HG03097 (cell line): Measurements from ENCODE around the gene SGO2.
A peak's percentile ranks its signal among the peaks of the same experiment; 100 is the strongest.

Experiments used
- ATAC-seq: cut with Tn5 transposase; IDR thresholded peaks from one replicate; pipeline ENCODE4 v1.9.1; 2021; ENCODE audit not compliant: unreplicated experiment, low FRiP score

Gene SGO2

GRCh38 chr2:200525882-200526651 lies at the start of gene SGO2:
Gene SGO2, plus strand, starts transcription at chr2:200526207. Its CDS starts 6,769 bp downstream, at chr2:200532976.
- ATAC-seq, result peak; percentile 99

- ATAC-seq, result no peak
Observed at GRCh38 chr2:200476836-200477235, 49.2 kb upstream of the SGO2 start.

GRCh38 chr2:200477667-200478131 lies 48.3 kb upstream of the SGO2 start:
- ATAC-seq, result no peak

- no peak for ATAC-seq
Observed at GRCh38 chr2:200479692-200480265, 46.2 kb upstream of the SGO2 start.

GRCh38 chr2:200482194-200482593 lies 43.8 kb upstream of the SGO2 start:
- ATAC-seq, result peak; percentile 51

GRCh38 chr2:200483729-200484198 lies 42.2 kb upstream of the SGO2 start:
- no peak for ATAC-seq

GRCh38 chr2:200484934-200485333 lies 41.1 kb upstream of the SGO2 start:
- no peak for ATAC-seq

GRCh38 chr2:200486529-200486928 lies 39.5 kb upstream of the SGO2 start:
- no peak for ATAC-seq

- ATAC-seq, result no peak
Observed at GRCh38 chr2:200488169-200488568, 37.8 kb upstream of the SGO2 start.

- ATAC-seq, result no peak
Observed at GRCh38 chr2:200490001-200490400, 36.0 kb upstream of the SGO2 start.

- ATAC-seq, result no peak
Observed at GRCh38 chr2:200492656-200493055, 33.4 kb upstream of the SGO2 start.

- ATAC-seq, result no peak
Observed at GRCh38 chr2:200494048-200494447, 32.0 kb upstream of the SGO2 start.

GRCh38 chr2:200496696-200497095 lies 29.3 kb upstream of the SGO2 start:
- no peak for ATAC-seq

GRCh38 chr2:200498402-200499162 lies 27.4 kb upstream of the SGO2 start:
- no peak for ATAC-seq

GRCh38 chr2:200502196-200502595 lies 23.8 kb upstream of the SGO2 start:
- no peak for ATAC-seq

- ATAC-seq, result no peak
Observed at GRCh38 chr2:200506679-200507078, 19.3 kb upstream of the SGO2 start.

GRCh38 chr2:200507179-200507578 lies 18.8 kb upstream of the SGO2 start:
- no peak for ATAC-seq

- no peak for ATAC-seq
Observed at GRCh38 chr2:200509235-200509611, 16.8 kb upstream of the SGO2 start.

- ATAC-seq, result peak; percentile 99
Observed at GRCh38 chr2:200509612-200510433, 16.2 kb upstream of the SGO2 start, which contains the start of gene KCTD18. Gene KCTD18, minus strand, starts transcription at chr2:200510068. Its CDS starts 3,052 bp downstream, at chr2:200507016.

- ATAC-seq, result no peak
Observed at GRCh38 chr2:200515155-200515554, 10.9 kb upstream of the SGO2 start.
